SH-SY5Y (cell line): ENCODE results near the gene MEOX1.

Experiments used
- GATA2 ChIP-seq: IDR thresholded peaks from 2 replicates; pipeline ENCODE4 v1.6.1; 2011; ENCODE audit warnings: mild to moderate bottlenecking, low read depth, low read length
- GATA3 ChIP-seq: IDR thresholded peaks from 2 replicates; pipeline ENCODE4 v1.6.1; 2011; ENCODE audit warnings: low read depth, mild to moderate bottlenecking, low read length, moderate library complexity

The MEOX1 gene

GRCh38 chr17:43661699-43662412 is at the start of gene MEOX1:
Gene MEOX1 (minus strand): TSS chr17:43661922. CDS start chr17:43661534, 388 bp downstream.
- no peak for TF ChIP-seq GATA2
- no peak for TF ChIP-seq GATA3

DNA sequence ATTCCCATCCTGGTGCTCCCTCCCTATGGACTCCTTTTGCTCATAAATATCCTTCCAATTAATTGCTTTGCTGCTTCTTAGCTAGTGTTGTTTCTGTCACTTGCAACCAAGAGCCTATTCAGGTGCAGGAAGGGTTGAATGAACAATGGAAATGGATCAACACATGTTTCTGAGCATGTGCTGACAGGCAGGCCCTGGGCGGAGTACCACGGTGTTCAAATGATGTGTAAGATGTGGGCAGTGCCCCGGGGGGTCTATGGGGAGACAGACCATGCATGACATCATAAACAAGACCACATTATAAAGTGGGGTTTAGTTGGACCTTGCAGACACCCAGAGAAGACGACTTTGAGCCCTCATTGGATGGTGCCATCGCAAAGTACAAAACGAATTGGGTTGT is 48.4 kb upstream of the MEOX1 start:
- no peak for TF ChIP-seq GATA2
- TF ChIP-seq GATA3: no peak

DNA sequence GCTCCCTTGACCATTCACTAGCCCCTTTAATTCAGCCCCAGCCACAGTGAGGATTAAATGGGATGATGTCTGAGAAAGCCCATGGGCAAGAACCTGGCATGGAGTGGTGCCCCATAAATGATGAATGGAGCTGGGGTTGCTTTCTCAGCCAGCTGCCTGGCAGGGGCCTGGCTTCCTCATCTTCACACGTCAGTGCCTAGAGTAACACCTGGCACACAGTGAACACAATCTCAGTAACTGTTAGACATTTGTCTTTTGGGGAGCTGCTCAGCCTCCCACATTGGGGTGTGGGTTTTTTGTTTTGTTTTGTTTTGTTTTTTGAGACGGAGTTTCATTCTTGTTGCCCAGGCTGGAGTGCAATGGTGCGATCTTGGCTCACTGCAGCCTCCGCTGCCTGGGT is 47.5 kb upstream of the MEOX1 start:
- no peak for TF ChIP-seq GATA2
- no peak for TF ChIP-seq GATA3

DNA sequence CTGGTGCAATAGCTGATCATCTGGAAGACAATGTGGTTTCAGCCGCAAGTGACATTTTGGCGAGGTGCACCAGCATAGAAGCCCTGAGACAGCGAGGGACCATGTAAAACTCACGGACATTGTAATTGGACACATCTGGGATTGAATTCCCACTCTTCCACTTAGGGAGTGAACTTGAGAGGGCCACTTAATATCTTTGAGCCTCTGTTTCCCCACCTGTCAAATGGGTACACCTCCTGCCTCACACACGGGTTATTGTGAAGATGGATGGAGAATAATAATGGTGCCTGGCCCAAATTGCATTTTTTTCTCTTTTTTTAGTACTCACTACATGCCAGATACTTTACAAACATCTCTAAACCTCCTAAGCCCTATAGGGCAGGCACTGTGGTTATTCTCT is 45.5 kb upstream of the MEOX1 start:
- TF ChIP-seq GATA3 (no peak), GATA2 (no peak)

DNA sequence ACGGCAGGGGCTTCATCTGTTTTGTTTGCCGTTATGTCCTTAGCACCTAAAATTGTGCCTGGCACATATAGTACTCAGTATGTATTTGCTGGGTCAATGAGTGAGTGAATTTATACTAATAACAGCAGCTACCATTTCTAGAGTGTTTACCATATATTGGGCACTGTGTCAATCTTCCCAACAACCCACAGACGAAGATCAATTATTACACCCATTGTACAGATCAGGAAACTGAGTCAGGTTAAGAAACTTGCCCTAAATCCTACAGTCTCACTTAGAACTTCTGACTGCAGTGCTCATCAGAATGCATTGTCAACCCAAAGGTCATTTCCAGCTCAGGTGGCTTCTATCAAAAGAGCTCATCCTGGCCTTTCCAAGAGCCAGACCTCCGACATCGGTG is 44.5 kb upstream of the MEOX1 start:
- TF ChIP-seq GATA3: no peak
- no peak for TF ChIP-seq GATA2

GRCh38 chr17:43703630-43704029 is 41.9 kb upstream of the MEOX1 start:
- TF ChIP-seq GATA2 (no peak), GATA3 (no peak)

GRCh38 chr17:43702637-43703036 is 40.9 kb upstream of the MEOX1 start:
- TF ChIP-seq GATA2 (no peak), GATA3 (no peak)

- TF ChIP-seq GATA2: no peak
- TF ChIP-seq GATA3: no peak
Measured at GRCh38 chr17:43701318-43701743, 39.6 kb upstream of the MEOX1 start.

DNA sequence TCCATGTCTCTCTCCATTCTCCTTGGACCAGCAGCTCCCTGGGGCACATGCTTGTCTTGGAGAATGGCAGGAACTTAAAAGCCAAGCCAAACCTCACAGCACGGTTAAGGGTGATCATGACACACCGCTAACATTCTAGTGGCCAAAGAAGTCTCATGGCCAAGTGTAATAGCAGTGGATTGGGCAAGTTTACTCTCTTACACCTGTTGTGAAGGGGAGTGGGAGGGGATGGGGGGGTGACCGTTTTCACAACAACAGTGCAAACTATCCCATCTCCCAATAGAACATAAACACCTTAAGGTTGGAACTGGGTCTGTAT is 37.7 kb upstream of the MEOX1 start:
- TF ChIP-seq GATA2 (no peak), GATA3 (no peak)

DNA sequence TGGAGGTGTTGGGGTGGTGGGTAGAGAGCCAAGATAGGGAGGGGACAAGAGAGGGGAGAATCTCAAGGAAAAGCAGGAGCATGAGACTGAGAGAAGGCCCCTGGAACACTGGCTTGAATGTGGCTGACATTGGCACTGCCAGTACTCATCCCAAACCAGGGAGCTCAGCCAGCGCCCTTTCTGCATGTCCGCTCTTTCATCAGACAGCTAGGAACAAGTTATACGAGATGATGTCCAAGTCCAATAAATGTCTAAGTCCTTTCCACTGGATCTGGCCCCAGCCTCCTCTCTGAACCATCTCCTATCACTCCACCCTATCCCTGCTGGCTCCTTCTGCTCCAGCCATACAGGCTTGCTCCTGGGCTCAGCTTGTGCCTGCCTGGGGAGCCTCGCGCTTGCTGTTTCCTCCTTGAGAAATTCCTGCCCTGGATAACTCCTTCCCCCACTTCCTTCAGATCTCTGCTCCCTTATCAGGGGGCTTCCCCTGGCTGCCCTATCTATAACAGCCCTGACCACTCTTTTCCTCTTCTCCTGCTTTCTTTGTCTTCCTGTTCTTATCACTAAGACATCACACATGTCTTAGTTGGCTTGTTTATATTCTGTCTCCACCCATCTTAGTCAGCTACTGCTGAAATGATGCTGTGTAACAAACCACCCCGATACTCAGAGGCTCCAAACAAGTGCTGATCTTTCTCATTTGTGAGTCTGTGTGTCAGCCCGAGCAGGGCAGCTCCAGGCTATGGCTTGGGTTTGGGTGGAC is 37.1 kb upstream of the MEOX1 start:
- TF ChIP-seq GATA3 (no peak), GATA2 (no peak)

DNA sequence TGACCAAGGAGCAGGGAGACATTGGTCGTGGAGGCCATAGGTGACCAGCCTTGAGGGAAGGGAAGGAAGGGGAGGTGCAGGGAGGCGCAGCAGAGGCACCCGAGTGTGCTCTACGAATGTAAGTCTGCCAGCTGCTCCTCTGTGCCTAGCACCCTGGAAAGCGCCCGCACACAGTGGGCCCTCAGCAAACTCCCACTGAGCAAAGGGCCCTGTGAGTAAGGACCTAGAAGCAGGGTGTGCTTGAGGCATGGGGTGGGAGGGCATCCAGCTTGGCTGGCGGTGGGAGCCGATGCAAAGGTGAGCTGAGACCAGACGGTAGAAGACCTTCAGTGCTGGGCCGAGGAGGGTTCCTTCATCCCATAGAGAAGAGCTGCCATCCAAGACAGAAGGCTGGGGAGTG is 36.2 kb upstream of the MEOX1 start:
- no peak for TF ChIP-seq GATA3
- TF ChIP-seq GATA2: no peak

GRCh38 chr17:43696891-43697290 is 35.2 kb upstream of the MEOX1 start:
- TF ChIP-seq GATA2 (no peak), GATA3 (no peak)

- TF ChIP-seq GATA3 (no peak), GATA2 (no peak)
Measured at GRCh38 chr17:43695970-43696865, 34.5 kb upstream of the MEOX1 start.
